Measurements from ENCODE around the gene VIT.

The VIT gene

GRCh38 chr2:36696533-36696932 lies at the start of gene VIT:
Gene VIT (plus strand): TSS chr2:36696707. CDS start chr2:36716371, 19,664 bp downstream.
- no peak for DNase-seq (ENCODE audit: low read depth)

GRCh38 chr2:36650031-36650829 lies 46.3 kb upstream of the VIT start:
- DNase-seq (ENCODE audit: low read depth), result no peak

GRCh38 chr2:36653155-36653554 lies 43.4 kb upstream of the VIT start:
- DNase-seq (ENCODE audit: low read depth), result no peak

GRCh38 chr2:36653967-36654694 lies 42.4 kb upstream of the VIT start:
- DNase-seq (ENCODE audit: low read depth), result no peak

- no peak for DNase-seq (ENCODE audit: low read depth)
Measured at GRCh38 chr2:36655453-36655852, 41.1 kb upstream of the VIT start.

- DNase-seq (ENCODE audit: low read depth), result no peak
Measured at GRCh38 chr2:36657703-36658102, 38.8 kb upstream of the VIT start.

- DNase-seq (ENCODE audit: low read depth), result no peak
Measured at GRCh38 chr2:36658277-36658748, 38.2 kb upstream of the VIT start.

- DNase-seq (ENCODE audit: low read depth), result no peak
Measured at GRCh38 chr2:36659218-36659617, 37.3 kb upstream of the VIT start.

GRCh38 chr2:36659872-36660312 lies 36.6 kb upstream of the VIT start:
- no peak for DNase-seq (ENCODE audit: low read depth)

GRCh38 chr2:36662638-36663037 lies 33.9 kb upstream of the VIT start:
- DNase-seq (ENCODE audit: low read depth), result no peak

GRCh38 chr2:36663295-36663694 lies 33.2 kb upstream of the VIT start:
- no peak for DNase-seq (ENCODE audit: low read depth)

GRCh38 chr2:36663851-36664695 lies 32.4 kb upstream of the VIT start:
- DNase-seq (ENCODE audit: low read depth), result no peak

GRCh38 chr2:36664696-36665076 lies 31.8 kb upstream of the VIT start:
- no peak for DNase-seq (ENCODE audit: low read depth)

GRCh38 chr2:36667931-36668330 lies 28.6 kb upstream of the VIT start:
- DNase-seq (ENCODE audit: low read depth), result no peak

GRCh38 chr2:36670881-36671595 lies 25.5 kb upstream of the VIT start:
- DNase-seq (ENCODE audit: low read depth), result no peak

- DNase-seq (ENCODE audit: low read depth), result no peak
Measured at GRCh38 chr2:36671731-36672130, 24.8 kb upstream of the VIT start.

- no peak for DNase-seq (ENCODE audit: low read depth)
Measured at GRCh38 chr2:36672199-36672598, 24.3 kb upstream of the VIT start.

GRCh38 chr2:36675579-36676282 lies 20.8 kb upstream of the VIT start:
- DNase-seq (ENCODE audit: low read depth), result no peak

GRCh38 chr2:36676364-36676763 lies 20.1 kb upstream of the VIT start:
- DNase-seq (ENCODE audit: low read depth), result no peak

- no peak for DNase-seq (ENCODE audit: low read depth)
Measured at GRCh38 chr2:36677386-36677785, 19.1 kb upstream of the VIT start.

GRCh38 chr2:36677996-36678605 lies 18.4 kb upstream of the VIT start:
- no peak for DNase-seq (ENCODE audit: low read depth)

Measured in activated T-cell treated with anti-CD3 and anti-CD28 coated beads for 48 hours (primary cell).